Epithelial cell of esophagus (primary cell): Measurements from ENCODE around the gene TMEM233.

Experiments used
- DNase-seq: peaks from one replicate; pipeline ENCODE4 v3.0.0; 2010; ENCODE audit warnings: low read depth
- H3K4me3 ChIP-seq: 2 replicates; pipeline ENCODE4 v1.5.1; 2011; ENCODE audit warnings: mild to moderate bottlenecking, low read length, control low read depth
- TF ChIP-seq, protein P1 (sequence below): IDR thresholded peaks from 2 replicates; pipeline ENCODE4 v1.5.1; 2011; ENCODE audit warnings: low read depth, mild to moderate bottlenecking, low read length, control low read depth, inconsistent platforms; ENCODE audit not compliant: insufficient read depth; ENCODE audit errors: missing control alignments

The TMEM233 gene

DNA sequence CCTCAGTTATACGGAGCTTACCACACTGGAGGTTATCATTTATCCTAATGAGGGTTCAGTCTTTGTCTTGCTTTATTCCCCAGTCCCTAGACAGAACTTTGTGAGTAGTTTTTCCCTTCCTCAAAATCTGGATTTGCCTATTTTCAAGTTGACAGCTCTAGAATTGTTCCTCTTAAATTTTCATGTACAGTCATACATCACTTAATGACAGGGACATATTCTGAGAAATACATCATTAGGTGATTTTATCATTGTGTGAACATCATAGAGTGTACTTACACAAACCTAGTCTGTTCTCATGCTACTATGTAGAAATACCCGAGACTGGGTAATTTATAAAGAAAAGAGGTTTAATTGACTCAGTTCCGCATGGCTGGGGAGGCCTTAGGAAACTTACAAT is 77.5 kb downstream of the TMEM233 start:
- no peak overlapping the region for H3K4me3 ChIP-seq
- TF ChIP-seq, protein P1, sequence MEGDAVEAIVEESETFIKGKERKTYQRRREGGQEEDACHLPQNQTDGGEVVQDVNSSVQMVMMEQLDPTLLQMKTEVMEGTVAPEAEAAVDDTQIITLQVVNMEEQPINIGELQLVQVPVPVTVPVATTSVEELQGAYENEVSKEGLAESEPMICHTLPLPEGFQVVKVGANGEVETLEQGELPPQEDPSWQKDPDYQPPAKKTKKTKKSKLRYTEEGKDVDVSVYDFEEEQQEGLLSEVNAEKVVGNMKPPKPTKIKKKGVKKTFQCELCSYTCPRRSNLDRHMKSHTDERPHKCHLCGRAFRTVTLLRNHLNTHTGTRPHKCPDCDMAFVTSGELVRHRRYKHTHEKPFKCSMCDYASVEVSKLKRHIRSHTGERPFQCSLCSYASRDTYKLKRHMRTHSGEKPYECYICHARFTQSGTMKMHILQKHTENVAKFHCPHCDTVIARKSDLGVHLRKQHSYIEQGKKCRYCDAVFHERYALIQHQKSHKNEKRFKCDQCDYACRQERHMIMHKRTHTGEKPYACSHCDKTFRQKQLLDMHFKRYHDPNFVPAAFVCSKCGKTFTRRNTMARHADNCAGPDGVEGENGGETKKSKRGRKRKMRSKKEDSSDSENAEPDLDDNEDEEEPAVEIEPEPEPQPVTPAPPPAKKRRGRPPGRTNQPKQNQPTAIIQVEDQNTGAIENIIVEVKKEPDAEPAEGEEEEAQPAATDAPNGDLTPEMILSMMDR, result no peak
- DNase-seq, result no peak

DNA sequence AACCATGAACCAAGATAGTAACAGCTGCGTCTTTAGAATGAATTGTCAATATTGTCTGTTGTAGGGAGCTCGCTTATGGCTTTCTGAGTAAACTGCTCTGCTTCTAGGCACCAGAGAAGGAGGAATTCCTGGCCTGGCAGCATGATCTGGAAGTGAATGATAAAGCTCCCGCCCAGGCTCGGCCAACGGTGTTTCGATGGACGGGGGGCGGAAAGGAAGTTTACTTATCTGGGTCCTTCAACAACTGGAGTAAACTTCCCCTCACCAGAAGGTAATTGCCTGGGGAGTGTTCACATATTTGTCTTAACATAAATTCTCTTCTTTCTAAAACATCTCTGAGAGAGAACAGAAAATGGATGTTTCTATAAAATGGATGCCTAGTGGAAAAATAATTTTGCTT is 78.6 kb downstream of the TMEM233 start:
- DNase-seq, result no peak
- no peak overlapping the region for H3K4me3 ChIP-seq
- TF ChIP-seq, protein P1, result no peak

DNA sequence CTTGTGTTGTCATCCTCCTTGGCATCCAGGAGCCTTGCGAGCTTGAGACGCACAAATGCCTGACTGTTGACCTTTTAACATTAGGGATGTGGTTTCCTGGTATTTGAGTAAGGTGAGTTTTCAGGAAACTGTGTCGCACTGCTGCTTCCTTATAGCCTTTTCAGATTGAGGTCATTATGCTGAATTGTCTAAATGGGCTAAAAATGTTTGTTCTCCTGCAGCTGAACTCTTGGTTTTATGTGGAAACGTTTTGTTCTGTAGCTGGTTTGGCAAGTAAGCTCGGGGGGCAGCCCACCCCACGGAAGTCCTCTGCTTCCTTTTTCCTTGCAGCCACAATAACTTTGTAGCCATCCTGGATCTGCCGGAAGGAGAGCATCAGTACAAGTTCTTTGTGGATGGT is 80.1 kb downstream of the TMEM233 start:
- DNase-seq, result peak; percentile 32
- H3K4me3 ChIP-seq, result no peak overlapping the region
- TF ChIP-seq, protein P1, result no peak

DNA sequence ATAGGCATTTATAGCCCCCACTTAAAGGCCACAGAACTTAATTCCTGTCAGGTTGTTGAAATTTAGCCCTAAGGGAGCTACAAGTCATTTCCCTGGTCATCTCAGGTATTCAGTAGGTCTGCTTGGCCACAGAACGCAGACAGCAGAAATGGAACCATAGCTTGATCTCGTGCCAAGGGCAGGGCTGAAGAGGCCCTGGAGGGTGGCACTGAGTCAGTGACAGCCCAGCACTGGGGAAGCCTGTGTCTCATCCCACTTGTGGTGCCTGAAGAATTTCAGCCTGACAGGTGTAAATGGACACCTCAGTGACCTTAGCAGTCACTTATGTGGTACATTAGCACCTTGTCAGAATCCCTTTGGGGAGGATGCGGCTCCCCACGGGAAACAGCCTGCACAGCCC is 81.0 kb downstream of the TMEM233 start:
- H3K4me3 ChIP-seq, result no peak overlapping the region
- TF ChIP-seq, protein P1, result no peak
- DNase-seq, result peak; percentile 19

DNA sequence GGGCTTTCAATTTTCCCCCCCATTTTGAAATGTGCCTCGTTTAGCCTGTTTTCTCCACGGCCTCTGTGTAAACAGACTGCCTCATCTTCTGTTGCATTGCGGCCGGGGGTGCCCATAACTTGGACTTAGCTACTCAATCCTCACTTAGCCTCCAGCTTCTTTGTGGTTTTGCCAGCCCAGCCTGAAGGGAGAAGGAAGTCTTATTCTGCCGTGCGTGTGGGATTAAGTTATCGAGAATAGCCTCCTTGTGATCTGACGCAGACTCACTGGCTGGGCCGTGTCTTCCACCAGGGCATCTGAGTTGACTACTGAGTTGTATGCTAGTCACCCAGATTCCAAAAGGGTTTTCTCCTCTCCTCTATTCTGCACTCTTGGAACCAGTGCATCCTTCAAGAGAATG is 82.4 kb downstream of the TMEM233 start:
- H3K4me3 ChIP-seq, result no peak overlapping the region
- DNase-seq, result no peak
- TF ChIP-seq, protein P1, result no peak

DNA sequence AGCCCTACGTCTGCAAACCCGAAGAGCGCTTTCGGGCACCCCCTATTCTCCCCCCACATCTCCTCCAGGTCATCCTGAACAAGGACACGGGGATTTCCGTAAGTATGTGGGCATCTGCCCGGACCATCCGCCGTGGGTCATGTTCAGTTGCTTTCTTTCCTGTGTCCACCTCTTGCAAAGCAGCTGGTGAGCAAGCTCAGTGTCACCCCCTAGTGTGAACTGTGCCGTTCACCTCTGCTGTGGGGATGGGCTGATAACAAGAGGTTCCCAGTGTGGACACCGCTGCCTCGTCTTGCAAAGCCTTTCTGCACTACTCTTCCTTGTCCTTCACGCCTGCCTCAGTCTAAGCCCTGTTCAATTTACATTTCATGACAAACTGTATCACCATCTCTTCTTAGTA is 83.0 kb downstream of the TMEM233 start:
- no peak overlapping the region for H3K4me3 ChIP-seq
- TF ChIP-seq, protein P1, result no peak
- DNase-seq, result no peak

DNA sequence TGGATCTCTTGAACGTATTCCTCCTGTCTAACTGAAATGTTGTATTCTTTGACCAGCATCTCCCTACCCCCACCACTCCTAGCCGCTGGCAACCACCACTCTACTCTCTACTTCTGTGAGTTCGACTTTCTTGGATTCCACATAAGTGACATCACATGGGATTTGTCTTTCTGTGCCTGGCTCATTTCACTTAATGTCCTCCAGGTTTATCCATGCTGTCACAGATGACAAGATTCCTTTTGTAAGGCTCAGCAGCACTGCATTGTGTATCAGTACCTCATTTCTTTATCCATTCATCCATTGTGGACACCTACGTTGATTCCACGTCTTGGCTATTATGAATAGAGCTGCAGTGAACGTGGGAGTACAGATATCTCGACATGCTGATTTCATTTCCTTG is 84.9 kb downstream of the TMEM233 start:
- TF ChIP-seq, protein P1, result no peak
- DNase-seq, result no peak
- no peak overlapping the region for H3K4me3 ChIP-seq
